ENCODE data around the gene IGF2BP3.

DNA sequence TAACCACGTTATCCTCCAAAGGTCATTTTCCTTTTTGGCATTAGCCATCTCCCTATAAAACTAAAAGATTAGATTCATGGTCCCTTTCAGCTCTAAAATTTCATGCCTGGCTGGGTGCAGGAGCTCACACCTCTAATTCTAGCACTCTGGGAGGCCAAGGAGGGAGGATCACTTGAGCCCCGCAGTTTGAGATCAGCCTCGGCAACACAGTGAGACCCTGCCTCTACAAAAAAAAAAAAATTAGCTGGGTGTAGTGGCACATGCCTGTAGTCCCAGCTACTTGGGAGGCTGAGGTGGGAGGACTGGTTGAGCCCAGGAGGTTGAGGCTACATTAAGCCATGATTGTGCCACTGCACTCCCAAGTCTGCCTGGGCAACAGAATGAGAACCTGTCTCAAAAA is 114.1 kb downstream of the IGF2BP3 start:
- no peak for TF ChIP-seq SUZ12 (IDR thresholded peaks at IDR 0.05; ENCODE audit: extremely low read depth, insufficient read depth, insufficient read length)
- TF ChIP-seq YY1 (IDR thresholded peaks at IDR 0.05; ENCODE audit: insufficient read depth, insufficient read length), result no peak

Data from NT2/D1 (cell line).